ENCODE results near the gene TANGO6.
"Not testable (repeated sequence)": the region's sequence is repeated elsewhere in the genome, so short reads cannot be mapped to it uniquely, and the experiment has no call there.

The TANGO6 gene

GRCh38 chr16:69012906-69013305, 169.6 kb downstream of the TANGO6 start:
- DNase-seq (ENCODE audit: low read depth, low spot score) = no peak

- no peak for DNase-seq (ENCODE audit: low read depth, low spot score)
Observed at GRCh38 chr16:69013991-69014390, 170.7 kb downstream of the TANGO6 start.

GRCh38 chr16:69014811-69015210, 171.5 kb downstream of the TANGO6 start:
- no peak for DNase-seq (ENCODE audit: low read depth, low spot score)

- DNase-seq (ENCODE audit: low read depth, low spot score) = peak; percentile 59
Observed at GRCh38 chr16:69017036-69017783, 173.9 kb downstream of the TANGO6 start.

- no peak for DNase-seq (ENCODE audit: low read depth, low spot score)
Observed at GRCh38 chr16:69019811-69020210, 176.5 kb downstream of the TANGO6 start.

GRCh38 chr16:69029121-69029520, 185.8 kb downstream of the TANGO6 start:
- no peak for DNase-seq (ENCODE audit: low read depth, low spot score)

GRCh38 chr16:69031877-69032301, 188.6 kb downstream of the TANGO6 start:
- no peak for DNase-seq (ENCODE audit: low read depth, low spot score)

- DNase-seq (ENCODE audit: low read depth, low spot score) = no peak
Observed at GRCh38 chr16:69033151-69033949, 190.0 kb downstream of the TANGO6 start.

GRCh38 chr16:69035375-69035774, 192.0 kb downstream of the TANGO6 start:
- no peak for DNase-seq (ENCODE audit: low read depth, low spot score)

GRCh38 chr16:69036399-69037091, 193.2 kb downstream of the TANGO6 start:
- DNase-seq (ENCODE audit: low read depth, low spot score) = no peak

- no peak for DNase-seq (ENCODE audit: low read depth, low spot score)
Observed at GRCh38 chr16:69037373-69038160, 194.2 kb downstream of the TANGO6 start.

GRCh38 chr16:69039333-69039941, 196.1 kb downstream of the TANGO6 start:
- no peak for DNase-seq (ENCODE audit: low read depth, low spot score)

- DNase-seq (ENCODE audit: low read depth, low spot score) = no peak
Observed at GRCh38 chr16:69040144-69040909, 197.0 kb downstream of the TANGO6 start.

- no peak for DNase-seq (ENCODE audit: low read depth, low spot score)
Observed at GRCh38 chr16:69048328-69049120, 205.2 kb downstream of the TANGO6 start.

- peak; percentile 56 for DNase-seq (ENCODE audit: low read depth, low spot score)
Observed at GRCh38 chr16:69049146-69049545, 205.8 kb downstream of the TANGO6 start.

- DNase-seq (ENCODE audit: low read depth, low spot score) = no peak
Observed at GRCh38 chr16:69049603-69050375, 206.5 kb downstream of the TANGO6 start.

GRCh38 chr16:69051517-69051830, 208.1 kb downstream of the TANGO6 start:
- not testable (repeated sequence) for DNase-seq (ENCODE audit: low read depth, low spot score)

- DNase-seq (ENCODE audit: low read depth, low spot score) = peak; percentile 50
Observed at GRCh38 chr16:69055008-69055407, 211.7 kb downstream of the TANGO6 start.

GRCh38 chr16:69055980-69056379, 212.6 kb downstream of the TANGO6 start:
- DNase-seq (ENCODE audit: low read depth, low spot score) = no peak
